C4-2B (cell line): ENCODE data around the gene GNB4.

Experiments
- H3K27ac ChIP-seq: fragments of 450-650 bp; 2 replicates; pipeline ENCODE4 v1.5.1; 2017
- CTCF ChIP-seq: fragments of 450-650 bp; conservative IDR thresholded peaks from 2 replicates; pipeline ENCODE4 v1.5.1; 2017; ENCODE audit warnings: mild to moderate bottlenecking
- ZFX ChIP-seq: fragments of 450-650 bp; IDR thresholded peaks from 2 replicates; pipeline ENCODE4 v1.6.1; 2017

The GNB4 gene

GRCh38 chr3:179373938-179374337 is 77.3 kb downstream of the GNB4 start:
- no peak for TF ChIP-seq ZFX
- no peak for TF ChIP-seq CTCF
- H3K27ac ChIP-seq: no peak overlapping the region

- H3K27ac ChIP-seq: no peak overlapping the region
- TF ChIP-seq ZFX: no peak
- TF ChIP-seq CTCF: no peak
These were observed 81.6 kb downstream of the GNB4 start for GRCh38 chr3:179369621-179370020.

- TF ChIP-seq ZFX (no peak), CTCF (no peak)
- no peak overlapping the region for H3K27ac ChIP-seq
These were observed 87.9 kb downstream of the GNB4 start for GRCh38 chr3:179363332-179363731.

GRCh38 chr3:179355996-179356395 is 95.3 kb downstream of the GNB4 start:
- TF ChIP-seq ZFX (no peak), CTCF (no peak)
- no peak overlapping the region for H3K27ac ChIP-seq

- H3K27ac ChIP-seq: peak overlapping the region; percentile 73
- TF ChIP-seq ZFX (0 out of 2 replicates have a peak, but pooled peaks have one; percentile 0), CTCF (no peak)
These were observed 102.8 kb downstream of the GNB4 start for GRCh38 chr3:179348325-179349013.

GRCh38 chr3:179347345-179348194 is 103.7 kb downstream of the GNB4 start, which contains the start of gene MFN1:
Gene MFN1, plus strand, starts transcription at chr3:179347709. Its CDS starts 1,143 bp downstream, at chr3:179348852.
- TF ChIP-seq ZFX (peak; percentile 15; the same call in 1 of the 2 replicates), CTCF (no peak)

More at GRCh38 chr3:179347345-179348194, 103.7 kb downstream of the GNB4 start, which contains the start of gene MFN1:
- H3K27ac ChIP-seq: peak within 1 kb of the TSS; percentile 73
